ENCODE results near the gene LCMT1. TPM values are rescaled to one million over a fixed set of nuclear protein-coding genes. Genes with fewer than 3 reads are reported as not detected.

The LCMT1 gene
- total RNA-seq, 4 donors from 2014 or later: 25.1 to 31.6 (median 29.9) TPM

GRCh38 chr16:25114121-25114520, 2.6 kb downstream of the LCMT1 start:
- no peak for TF ChIP-seq CTCF (IDR thresholded peaks at IDR 0.05; ENCODE audit: low read depth)

- no peak for TF ChIP-seq CTCF (IDR thresholded peaks at IDR 0.05; ENCODE audit: low read depth)
Measured at GRCh38 chr16:25118851-25119578, 7.5 kb downstream of the LCMT1 start.

- no peak for TF ChIP-seq CTCF (IDR thresholded peaks at IDR 0.05; ENCODE audit: low read depth)
Measured at GRCh38 chr16:25121824-25122600, 10.5 kb downstream of the LCMT1 start.

GRCh38 chr16:25124503-25124902, 13.0 kb downstream of the LCMT1 start:
- no peak for TF ChIP-seq CTCF (IDR thresholded peaks at IDR 0.05; ENCODE audit: low read depth)

GRCh38 chr16:25126820-25127232, 15.3 kb downstream of the LCMT1 start:
- TF ChIP-seq CTCF (IDR thresholded peaks at IDR 0.05; ENCODE audit: low read depth): no peak

- TF ChIP-seq CTCF (IDR thresholded peaks at IDR 0.05; ENCODE audit: low read depth): no peak
Measured at GRCh38 chr16:25134166-25134700, 22.7 kb downstream of the LCMT1 start.

GRCh38 chr16:25135254-25135878, 23.8 kb downstream of the LCMT1 start:
- no peak for TF ChIP-seq CTCF (IDR thresholded peaks at IDR 0.05; ENCODE audit: low read depth)

All from subcutaneous adipose tissue (tissue), 4 donors.